HG03354 (cell line): ENCODE results near the gene FHIT.
A peak's percentile ranks its signal among the peaks of the same experiment; 100 is the strongest.

Experiments
- ATAC-seq: cut with Tn5 transposase; IDR thresholded peaks from one replicate; pipeline ENCODE4 v1.9.1; 2021; ENCODE audit warnings: mild to moderate bottlenecking; ENCODE audit not compliant: unreplicated experiment, poor library complexity, severe bottlenecking

Gene FHIT

GRCh38 chr3:61251174-61251972 lies at the start of gene FHIT:
Gene FHIT, minus strand, starts transcription at chr3:61251452.
- peak; percentile 93 for ATAC-seq

- no peak for ATAC-seq
These were observed 49.5 kb upstream of the FHIT start for GRCh38 chr3:61300786-61301185.

GRCh38 chr3:61300006-61300380 lies 48.7 kb upstream of the FHIT start:
- no peak for ATAC-seq

GRCh38 chr3:61299343-61300005 lies 48.2 kb upstream of the FHIT start:
- no peak for ATAC-seq

- ATAC-seq: no peak
These were observed 46.6 kb upstream of the FHIT start for GRCh38 chr3:61297821-61298220.

- no peak for ATAC-seq
These were observed 37.2 kb upstream of the FHIT start for GRCh38 chr3:61288446-61288845.

- no peak for ATAC-seq
These were observed 32.6 kb upstream of the FHIT start for GRCh38 chr3:61283876-61284275.

- no peak for ATAC-seq
These were observed 27.5 kb upstream of the FHIT start for GRCh38 chr3:61278713-61279112.

- no peak for ATAC-seq
These were observed 26.2 kb upstream of the FHIT start for GRCh38 chr3:61277411-61277810.

- ATAC-seq: no peak
These were observed 18.2 kb upstream of the FHIT start for GRCh38 chr3:61269435-61269834.

GRCh38 chr3:61268644-61269043 lies 17.4 kb upstream of the FHIT start:
- no peak for ATAC-seq

GRCh38 chr3:61264281-61264680 lies 13.0 kb upstream of the FHIT start:
- no peak for ATAC-seq

GRCh38 chr3:61257148-61257547 lies 5.9 kb upstream of the FHIT start:
- no peak for ATAC-seq

- no peak for ATAC-seq
These were observed 2.5 kb upstream of the FHIT start for GRCh38 chr3:61253756-61254155.

- ATAC-seq: no peak
These were observed 1.6 kb upstream of the FHIT start for GRCh38 chr3:61252836-61253235.

- ATAC-seq: no peak
These were observed 473 bp downstream of the FHIT start for GRCh38 chr3:61250784-61251173.

GRCh38 chr3:61248496-61248895 lies 2.8 kb downstream of the FHIT start:
- ATAC-seq: no peak

GRCh38 chr3:61247191-61247590 lies 4.1 kb downstream of the FHIT start:
- no peak for ATAC-seq

GRCh38 chr3:61239871-61240270 lies 11.4 kb downstream of the FHIT start:
- no peak for ATAC-seq

- ATAC-seq: peak; percentile 34
These were observed 13.4 kb downstream of the FHIT start for GRCh38 chr3:61237858-61238257.

GRCh38 chr3:61236556-61236955 lies 14.7 kb downstream of the FHIT start:
- ATAC-seq: peak; percentile 75
